GM19468 (cell line): ENCODE measurements around the gene CYB5RL.

Source experiments
- ATAC-seq: cut with Tn5 transposase; IDR thresholded peaks from one replicate; pipeline ENCODE4 v1.9.1; 2021; ENCODE audit warnings: mild to moderate bottlenecking, moderate library complexity, moderate number of reproducible peaks; ENCODE audit not compliant: unreplicated experiment; ENCODE audit errors: extremely low read depth

CYB5RL gene

GRCh38 chr1:54163051-54163450 is 36.8 kb downstream of the CYB5RL start:
- no peak for ATAC-seq

- ATAC-seq = no peak
Observed at GRCh38 chr1:54161495-54162168, 38.2 kb downstream of the CYB5RL start.

GRCh38 chr1:54160351-54160750 is 39.5 kb downstream of the CYB5RL start:
- no peak for ATAC-seq

- no peak for ATAC-seq
Observed at GRCh38 chr1:54159733-54160316, 40.0 kb downstream of the CYB5RL start.

- ATAC-seq = no peak
Observed at GRCh38 chr1:54158071-54158470, 41.8 kb downstream of the CYB5RL start.

GRCh38 chr1:54157401-54157800 is 42.4 kb downstream of the CYB5RL start:
- ATAC-seq = no peak

- no peak for ATAC-seq
Observed at GRCh38 chr1:54156986-54157385, 42.8 kb downstream of the CYB5RL start.

- no peak for ATAC-seq
Observed at GRCh38 chr1:54156201-54156600, 43.6 kb downstream of the CYB5RL start.

- ATAC-seq = no peak
Observed at GRCh38 chr1:54153535-54154439, 46.0 kb downstream of the CYB5RL start.

- ATAC-seq = no peak
Observed at GRCh38 chr1:54152696-54153095, 47.1 kb downstream of the CYB5RL start, which contains the start of gene CDCP2. Gene CDCP2, minus strand, starts transcription at chr1:54153000. Its CDS starts 78 bp downstream, at chr1:54152922.

- ATAC-seq = no peak
Observed at GRCh38 chr1:54151013-54151412, 48.8 kb downstream of the CYB5RL start.
